Epithelial cell of proximal tubule (primary cell): Measurements from ENCODE around the gene KDM4B. TPM values are rescaled to one million over a fixed set of nuclear protein-coding genes. Genes with fewer than 3 reads are reported as not detected.

Source experiments
- DNase-seq: peaks from one replicate; pipeline ENCODE4 v3.0.0-alpha.2; 2011; ENCODE audit warnings: low read depth
- H3K4me3 ChIP-seq: 2 replicates; pipeline ENCODE4 v1.5.1; 2011; ENCODE audit warnings: low read depth, mild to moderate bottlenecking, low read length
- CTCF ChIP-seq: conservative IDR thresholded peaks from 2 replicates; pipeline ENCODE4 v1.5.1; 2012; ENCODE audit warnings: low read depth, mild to moderate bottlenecking, low read length
- total RNA-seq: library from RNA; depleted of rRNA; stranded (reverse); fragments of >200 nt; gene quantifications from 2 replicates; pipeline ENCODE4 v1.2.3, GENCODE V29; 2015

The KDM4B gene
- total RNA-seq, 1 donor from 2014 or later = 20.5 TPM

- TF ChIP-seq CTCF = no peak
- no peak for DNase-seq
- H3K4me3 ChIP-seq = no peak overlapping the region
Observed at GRCh38 chr19:5022066-5022860, 53.4 kb downstream of the KDM4B start.

- no peak overlapping the region for H3K4me3 ChIP-seq
- TF ChIP-seq CTCF = no peak
- no peak for DNase-seq
Observed at GRCh38 chr19:5023128-5023571, 54.2 kb downstream of the KDM4B start.

- no peak for TF ChIP-seq CTCF
Observed at GRCh38 chr19:5024282-5024681, 55.4 kb downstream of the KDM4B start.

GRCh38 chr19:5025027-5025426, 56.1 kb downstream of the KDM4B start:
- TF ChIP-seq CTCF = no peak
- no peak overlapping the region for H3K4me3 ChIP-seq
- DNase-seq = no peak

More at GRCh38 chr19:5024282-5024681, 55.4 kb downstream of the KDM4B start:
- DNase-seq = no peak
- H3K4me3 ChIP-seq = no peak overlapping the region

GRCh38 chr19:5026706-5027273, 57.9 kb downstream of the KDM4B start:
- no peak for DNase-seq
- H3K4me3 ChIP-seq = no peak overlapping the region
- TF ChIP-seq CTCF = no peak

GRCh38 chr19:5028229-5028886, 59.4 kb downstream of the KDM4B start:
- DNase-seq = no peak
- TF ChIP-seq CTCF = no peak
- no peak overlapping the region for H3K4me3 ChIP-seq
